GM21447 (cell line): Measurements from ENCODE around the gene FLRT1.

ENCODE experiments used
- ATAC-seq: cut with Tn5 transposase; IDR thresholded peaks from one replicate; pipeline ENCODE4 v1.9.1; 2021; ENCODE audit not compliant: unreplicated experiment

FLRT1 gene

GRCh38 chr11:64006398-64006797 is 29.3 kb upstream of the FLRT1 start:
- ATAC-seq: no peak

GRCh38 chr11:64007160-64007628 is 28.5 kb upstream of the FLRT1 start:
- no peak for ATAC-seq

- ATAC-seq: no peak
Observed at GRCh38 chr11:64007629-64008282, 28.0 kb upstream of the FLRT1 start.

GRCh38 chr11:64008283-64008913 is 27.3 kb upstream of the FLRT1 start:
- ATAC-seq: no peak

- no peak for ATAC-seq
Observed at GRCh38 chr11:64008914-64009633, 26.7 kb upstream of the FLRT1 start.

- ATAC-seq: no peak
Observed at GRCh38 chr11:64009710-64010109, 26.0 kb upstream of the FLRT1 start.

- no peak for ATAC-seq
Observed at GRCh38 chr11:64010783-64011182, 24.9 kb upstream of the FLRT1 start.

GRCh38 chr11:64011371-64011770 is 24.4 kb upstream of the FLRT1 start:
- ATAC-seq: no peak

- ATAC-seq: no peak
Observed at GRCh38 chr11:64013141-64013896, 22.4 kb upstream of the FLRT1 start.

GRCh38 chr11:64014356-64014755 is 21.4 kb upstream of the FLRT1 start:
- no peak for ATAC-seq

GRCh38 chr11:64015510-64015909 is 20.2 kb upstream of the FLRT1 start:
- no peak for ATAC-seq

GRCh38 chr11:64015935-64016845 is 19.5 kb upstream of the FLRT1 start:
- ATAC-seq: no peak

- ATAC-seq: no peak
Observed at GRCh38 chr11:64017945-64018224, 17.8 kb upstream of the FLRT1 start.

- ATAC-seq: no peak
Observed at GRCh38 chr11:64018310-64018709, 17.4 kb upstream of the FLRT1 start.

- no peak for ATAC-seq
Observed at GRCh38 chr11:64019106-64020037, 16.4 kb upstream of the FLRT1 start.

GRCh38 chr11:64020976-64021756 is 14.6 kb upstream of the FLRT1 start:
- no peak for ATAC-seq

GRCh38 chr11:64021757-64022093 is 14.0 kb upstream of the FLRT1 start:
- no peak for ATAC-seq

GRCh38 chr11:64022125-64022784 is 13.5 kb upstream of the FLRT1 start:
- no peak for ATAC-seq
